ENCODE measurements around the gene SNRPA. TPM values are rescaled to one million over a fixed set of nuclear protein-coding genes. Genes with fewer than 3 reads are reported as not detected.

Gene SNRPA
- polyA plus RNA-seq, 1 of the 3 experiments (the other 2 are of a cell fraction), result 121 TPM

DNA sequence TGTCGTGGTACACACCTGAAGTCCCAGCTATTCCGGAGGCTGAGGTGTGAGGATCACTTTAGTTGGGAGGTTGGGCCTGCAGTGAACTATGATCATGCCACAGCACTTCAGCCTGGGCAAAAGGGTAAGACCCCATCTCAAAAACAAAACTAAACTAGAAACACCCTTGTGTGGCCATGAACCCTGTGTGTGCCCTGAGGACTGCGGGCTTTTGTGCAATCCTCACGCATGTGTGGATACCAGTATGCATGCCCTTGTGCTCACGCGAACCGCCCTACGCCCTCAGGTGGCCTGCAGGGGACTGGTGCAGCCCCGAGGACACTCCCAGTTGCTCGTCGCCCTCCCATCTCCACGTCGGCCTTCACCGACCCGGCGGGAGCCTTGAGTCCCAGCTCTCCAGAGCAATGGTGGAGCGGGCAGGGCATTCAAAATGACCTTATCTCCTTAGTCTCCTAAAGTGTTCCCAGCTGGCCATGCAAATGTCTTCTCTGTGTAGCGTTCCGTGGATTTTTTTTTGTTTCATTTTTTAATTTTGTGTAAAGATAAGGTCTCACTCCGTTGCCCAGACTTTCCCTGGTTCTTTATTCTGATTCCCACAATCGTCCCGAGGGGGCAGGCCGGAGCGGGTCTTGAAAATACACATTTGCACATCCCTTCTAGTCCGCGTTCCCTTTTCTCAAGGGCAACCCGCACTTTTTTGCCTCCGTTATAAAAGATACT, 47.1 kb downstream of the SNRPA start:
- no peaks in the 10 kb centered on the region for H3K9me2 ChIP-seq
- H3K4me3 ChIP-seq (ENCODE audit: low read depth in 2 of 2, low read length in 1 of 2), result peak overlapping the region; percentile 50 to 65
- peak overlapping the region; percentile 84 to 89 for H3K27ac ChIP-seq (ENCODE audit: low read depth in 2 of 2, low read length in 1 of 2)
- H3K4me1 ChIP-seq (ENCODE audit: control insufficient read depth in 1 of 2, insufficient read depth in 2 of 2, low read depth in 1 of 2, low read length in 1 of 2), result peaks cover 28 to 34% of the 10 kb centered on the region in 2 experiments; a peak in 2 of 4 replicates
- H4K20me1 ChIP-seq (ENCODE audit: insufficient read depth), result peaks cover 36% of the 10 kb centered on the region
- H3K9me3 ChIP-seq, result no peaks in the 10 kb centered on the region
- POLR2A ChIA-PET, result interaction anchor here (0.6 to 3.6 kb wide), 6 partner anchors 9 to 1076 kb away, joined by 4 to 31 read pairs (median 6); partner anchors contain the start of genes ACTMAP, COQ8B, ITPKC and NUMBL
- peaks cover 41% of the 10 kb centered on the region for H3K79me2 ChIP-seq (ENCODE audit: insufficient read depth)
- no peak for TF ChIP-seq NFIC (IDR thresholded peaks at IDR 0.05; ENCODE audit: borderline replicate concordance)
- TF ChIP-seq RAD21 (IDR thresholded peaks at IDR 0.05; ENCODE audit: low read length), result peak; percentile 14; the same call in 1 of the 2 replicates
- TF ChIP-seq, protein P1, sequence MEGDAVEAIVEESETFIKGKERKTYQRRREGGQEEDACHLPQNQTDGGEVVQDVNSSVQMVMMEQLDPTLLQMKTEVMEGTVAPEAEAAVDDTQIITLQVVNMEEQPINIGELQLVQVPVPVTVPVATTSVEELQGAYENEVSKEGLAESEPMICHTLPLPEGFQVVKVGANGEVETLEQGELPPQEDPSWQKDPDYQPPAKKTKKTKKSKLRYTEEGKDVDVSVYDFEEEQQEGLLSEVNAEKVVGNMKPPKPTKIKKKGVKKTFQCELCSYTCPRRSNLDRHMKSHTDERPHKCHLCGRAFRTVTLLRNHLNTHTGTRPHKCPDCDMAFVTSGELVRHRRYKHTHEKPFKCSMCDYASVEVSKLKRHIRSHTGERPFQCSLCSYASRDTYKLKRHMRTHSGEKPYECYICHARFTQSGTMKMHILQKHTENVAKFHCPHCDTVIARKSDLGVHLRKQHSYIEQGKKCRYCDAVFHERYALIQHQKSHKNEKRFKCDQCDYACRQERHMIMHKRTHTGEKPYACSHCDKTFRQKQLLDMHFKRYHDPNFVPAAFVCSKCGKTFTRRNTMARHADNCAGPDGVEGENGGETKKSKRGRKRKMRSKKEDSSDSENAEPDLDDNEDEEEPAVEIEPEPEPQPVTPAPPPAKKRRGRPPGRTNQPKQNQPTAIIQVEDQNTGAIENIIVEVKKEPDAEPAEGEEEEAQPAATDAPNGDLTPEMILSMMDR (IDR thresholded peaks at IDR 0.05), result peak; percentile 65
- TF ChIP-seq SMC3 (IDR thresholded peaks at IDR 0.05; ENCODE audit: low read depth, low read length), result 0 out of 2 replicates have a peak, but pooled peaks have one; percentile 11
- peak overlapping the region; percentile 59 for H3K9ac ChIP-seq
- H3K27me3 ChIP-seq (ENCODE audit: insufficient read depth), result no peaks in the 10 kb centered on the region
- 18% methylated on average over 24 of the region's 28 CpGs for WGBS (ENCODE audit: low lambda C conversion rate)
- peaks cover 9% of the 10 kb centered on the region for H3F3A ChIP-seq (replicated peaks; ENCODE audit: insufficient read depth)
- peak overlapping the region; percentile 83 for H2AFZ ChIP-seq (ENCODE audit: low read depth)
- peak; percentile 77 for DNase-seq
- H3K4me2 ChIP-seq, result peak overlapping the region; percentile 84
- CTCF ChIA-PET, result interaction anchor here (0.6 to 3.7 kb wide), 12 partner anchors 9 to 195 kb away, joined by 3 to 20 read pairs (median 6); partner anchors contain the start of genes NUMBL and RAB4B
- H3K36me3 ChIP-seq (replicated peaks in 1 of 2; ENCODE audit: control insufficient read depth in 1 of 2, insufficient read depth in 2 of 2, low read length in 1 of 2), result peaks cover 18 to 20% of the 10 kb centered on the region in 2 experiments

DNA sequence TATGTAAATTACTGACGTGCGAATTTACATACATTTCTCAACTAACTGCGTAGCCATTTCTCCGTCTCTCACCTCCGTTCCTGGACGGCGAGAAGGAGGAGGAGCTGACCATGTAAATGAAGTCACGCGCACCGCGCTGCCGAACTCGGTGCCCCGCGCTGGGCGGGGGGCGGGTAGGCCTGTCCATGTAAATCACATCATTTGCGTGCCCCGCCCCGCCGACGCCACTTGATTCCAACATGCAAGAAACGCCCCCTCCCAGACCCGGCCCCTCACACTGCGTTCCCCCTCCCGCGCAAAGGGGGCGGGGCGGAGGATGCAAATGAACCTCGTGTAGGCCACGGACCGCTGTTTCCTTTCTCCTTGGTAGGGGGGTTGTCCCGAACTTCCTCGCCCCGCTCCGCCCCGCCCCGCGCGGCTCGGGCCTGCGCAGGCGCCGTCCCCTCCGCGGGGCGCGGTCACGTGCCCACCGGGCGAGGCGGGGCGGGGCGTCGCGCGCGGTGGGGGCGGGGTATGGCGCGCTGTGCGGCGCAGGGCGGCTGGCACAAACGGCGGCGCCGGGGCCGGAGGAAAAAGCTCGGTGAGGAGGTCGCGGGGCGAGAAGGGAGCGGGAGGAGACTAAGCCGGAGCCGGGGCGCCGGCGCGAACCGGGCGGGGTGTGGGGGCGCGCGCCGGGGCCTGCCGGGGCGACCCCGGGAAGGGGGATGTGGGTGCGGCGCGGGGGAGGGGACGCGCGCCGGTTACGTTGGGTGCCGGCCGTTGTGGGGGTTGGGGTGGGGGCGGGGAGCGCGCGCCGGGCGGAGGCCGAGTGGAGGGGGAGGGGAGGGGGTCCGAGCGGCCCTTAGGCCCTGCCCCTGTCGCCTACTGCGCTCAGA, 47.9 kb downstream of the SNRPA start, which contains the start of gene EGLN2:
Gene EGLN2 (plus strand): TSS at position 509 of the 875 bp plus-strand sequence. CDS start 1,382 bp downstream, outside the sequence.
- peak; percentile 98 for DNase-seq
- peaks cover 21 to 23% of the 10 kb centered on the region in 2 experiments for H3K36me3 ChIP-seq (replicated peaks in 1 of 2; ENCODE audit: control insufficient read depth in 1 of 2, insufficient read depth in 2 of 2, low read length in 1 of 2)
- peak within 1 kb of the TSS; percentile 83 for H2AFZ ChIP-seq (ENCODE audit: low read depth)
- peaks cover 44% of the 10 kb centered on the region for H4K20me1 ChIP-seq (ENCODE audit: insufficient read depth)
- H3K79me2 ChIP-seq (ENCODE audit: insufficient read depth), result peaks cover 49% of the 10 kb centered on the region
- peak within 1 kb of the TSS; percentile 98 for H3K4me2 ChIP-seq
- H3K9ac ChIP-seq, result peak within 1 kb of the TSS; percentile 83
- H3K27ac ChIP-seq (ENCODE audit: low read depth in 2 of 2, low read length in 1 of 2), result peak within 1 kb of the TSS; percentile 84 to 89
- ChIA-PET POLR2A (interaction anchor here (0.6 to 3.6 kb wide), 6 partner anchors 8 to 1075 kb away, joined by 4 to 31 read pairs (median 6); partner anchors contain the start of genes ACTMAP, COQ8B, ITPKC and NUMBL), CTCF (interaction anchor here (0.6 to 3.7 kb wide), 12 partner anchors 8 to 195 kb away, joined by 3 to 20 read pairs (median 6); partner anchors contain the start of genes NUMBL and RAB4B)
- no peaks in the 10 kb centered on the region for H3K9me3 ChIP-seq
- no peaks in the 10 kb centered on the region for H3K9me2 ChIP-seq
- H3K4me1 ChIP-seq (ENCODE audit: control insufficient read depth in 1 of 2, insufficient read depth in 2 of 2, low read depth in 1 of 2, low read length in 1 of 2), result peaks cover 35 to 42% of the 10 kb centered on the region in 2 experiments; a peak in 2 of 4 replicates
- whole genome bisulfite sequencing (ENCODE audit: low lambda C conversion rate), result 1% methylated on average over 35 of the region's 110 CpGs
- no peaks in the 10 kb centered on the region for H3K27me3 ChIP-seq (ENCODE audit: insufficient read depth)
- peaks cover 9% of the 10 kb centered on the region for H3F3A ChIP-seq (replicated peaks; ENCODE audit: insufficient read depth)
- peak within 1 kb of the TSS; percentile 71 to 80 for H3K4me3 ChIP-seq (ENCODE audit: low read depth in 2 of 2, low read length in 1 of 2)
- TF ChIP-seq, protein P2, sequence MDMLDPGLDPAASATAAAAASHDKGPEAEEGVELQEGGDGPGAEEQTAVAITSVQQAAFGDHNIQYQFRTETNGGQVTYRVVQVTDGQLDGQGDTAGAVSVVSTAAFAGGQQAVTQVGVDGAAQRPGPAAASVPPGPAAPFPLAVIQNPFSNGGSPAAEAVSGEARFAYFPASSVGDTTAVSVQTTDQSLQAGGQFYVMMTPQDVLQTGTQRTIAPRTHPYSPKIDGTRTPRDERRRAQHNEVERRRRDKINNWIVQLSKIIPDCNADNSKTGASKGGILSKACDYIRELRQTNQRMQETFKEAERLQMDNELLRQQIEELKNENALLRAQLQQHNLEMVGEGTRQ (IDR thresholded peaks at IDR 0.05; ENCODE audit: borderline replicate concordance, low read depth, low read length), result peak; percentile 62
- no peak for TF ChIP-seq JUND (IDR thresholded peaks at IDR 0.05)
- TF ChIP-seq NFIC (IDR thresholded peaks at IDR 0.05; ENCODE audit: borderline replicate concordance), result no peak
- TF ChIP-seq GABPA (IDR thresholded peaks at IDR 0.05; ENCODE audit: low read depth), result 0 out of 2 replicates have a peak, but pooled peaks have one; percentile 5
- no peak for TF ChIP-seq FOSL2 (IDR thresholded peaks at IDR 0.05; ENCODE audit: borderline replicate concordance, low read depth)
- no peak for TF ChIP-seq RXRA (IDR thresholded peaks at IDR 0.05; ENCODE audit: borderline replicate concordance, low read depth)
- TF ChIP-seq TAF1 (IDR thresholded peaks at IDR 0.05; ENCODE audit: borderline replicate concordance, low read depth, low read length), result peak; percentile 48; the same call in 1 of the 2 replicates
- TF ChIP-seq, protein P3, sequence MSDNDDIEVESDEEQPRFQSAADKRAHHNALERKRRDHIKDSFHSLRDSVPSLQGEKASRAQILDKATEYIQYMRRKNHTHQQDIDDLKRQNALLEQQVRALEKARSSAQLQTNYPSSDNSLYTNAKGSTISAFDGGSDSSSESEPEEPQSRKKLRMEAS (IDR thresholded peaks at IDR 0.05; ENCODE audit: low read depth), result peak; percentile 16; the same call in 1 of the 2 replicates
- no peak for TF ChIP-seq EZH2phosphoT487 (IDR thresholded peaks at IDR 0.05; ENCODE audit: borderline replicate concordance, low read depth)
- TF ChIP-seq, protein P1 (IDR thresholded peaks at IDR 0.05), result no peak
- no peak for TF ChIP-seq ELF1 (IDR thresholded peaks at IDR 0.05)
- peak; percentile 12; the same call in 1 of the 2 replicates for TF ChIP-seq SIN3A (IDR thresholded peaks at IDR 0.05; ENCODE audit: borderline replicate concordance, low read depth, low read length)
- TF ChIP-seq TCF12 (IDR thresholded peaks at IDR 0.05), result no peak
